Measurements from ENCODE around the gene SREBF2. TPM values are rescaled to one million over a fixed set of nuclear protein-coding genes. Genes with fewer than 3 reads are reported as not detected.
A peak's percentile ranks its signal among the peaks of the same experiment; 100 is the strongest.

SREBF2 gene
- total and polyA plus RNA-seq, 2 donors from 2014 or later = 49.2 to 71.4 TPM

DNA sequence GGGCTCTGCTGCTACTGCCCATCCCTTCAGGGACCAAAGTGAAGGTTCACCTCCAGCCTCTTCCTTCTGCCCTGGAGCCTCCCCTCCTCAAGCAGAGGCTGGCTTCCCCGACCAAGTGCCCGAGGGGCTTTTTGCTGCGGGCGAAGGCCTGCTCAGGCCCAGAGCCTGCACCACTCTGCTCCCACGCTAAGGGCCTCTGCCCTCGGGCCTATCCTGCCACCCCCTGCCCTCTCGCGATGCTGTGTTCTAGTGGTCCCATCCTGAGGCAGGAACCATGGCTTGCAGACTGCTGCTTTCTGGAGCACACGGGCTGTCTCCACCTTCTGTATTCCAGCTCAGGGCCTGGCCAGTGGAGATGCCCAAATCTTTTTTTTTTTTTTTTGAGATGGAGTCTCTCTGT is 102.6 kb downstream of the SREBF2 start:
- no peaks in the 10 kb centered on the region for H3K9me3 ChIP-seq (ENCODE audit: control insufficient read depth in 2 of 3, insufficient read depth in 1 of 3, low read length in 3 of 3)
- H3K36me3 ChIP-seq (ENCODE audit: control insufficient read depth in 2 of 3, insufficient read depth in 3 of 3, low read length in 3 of 3) = no peaks in the 10 kb centered on the region
- no peak overlapping the region for H3K27ac ChIP-seq (ENCODE audit: low read depth in 2 of 2, low read length in 2 of 2)
- no peaks in the 10 kb centered on the region for H3K4me1 ChIP-seq (ENCODE audit: control insufficient read depth in 2 of 3, insufficient read depth in 2 of 3, low read depth in 1 of 3, low read length in 3 of 3)
- DNase-seq (no peak), FAIRE-seq (no peak)
- no peak overlapping the region for H3K9ac ChIP-seq (ENCODE audit: low read length in 3 of 3)
- H3K4me3 ChIP-seq (ENCODE audit: low read length in 3 of 3) = no peak overlapping the region
- no peaks in the 10 kb centered on the region for H3K27me3 ChIP-seq (ENCODE audit: control insufficient read depth, insufficient read depth, low read length)
- TF ChIP-seq, protein P1, sequence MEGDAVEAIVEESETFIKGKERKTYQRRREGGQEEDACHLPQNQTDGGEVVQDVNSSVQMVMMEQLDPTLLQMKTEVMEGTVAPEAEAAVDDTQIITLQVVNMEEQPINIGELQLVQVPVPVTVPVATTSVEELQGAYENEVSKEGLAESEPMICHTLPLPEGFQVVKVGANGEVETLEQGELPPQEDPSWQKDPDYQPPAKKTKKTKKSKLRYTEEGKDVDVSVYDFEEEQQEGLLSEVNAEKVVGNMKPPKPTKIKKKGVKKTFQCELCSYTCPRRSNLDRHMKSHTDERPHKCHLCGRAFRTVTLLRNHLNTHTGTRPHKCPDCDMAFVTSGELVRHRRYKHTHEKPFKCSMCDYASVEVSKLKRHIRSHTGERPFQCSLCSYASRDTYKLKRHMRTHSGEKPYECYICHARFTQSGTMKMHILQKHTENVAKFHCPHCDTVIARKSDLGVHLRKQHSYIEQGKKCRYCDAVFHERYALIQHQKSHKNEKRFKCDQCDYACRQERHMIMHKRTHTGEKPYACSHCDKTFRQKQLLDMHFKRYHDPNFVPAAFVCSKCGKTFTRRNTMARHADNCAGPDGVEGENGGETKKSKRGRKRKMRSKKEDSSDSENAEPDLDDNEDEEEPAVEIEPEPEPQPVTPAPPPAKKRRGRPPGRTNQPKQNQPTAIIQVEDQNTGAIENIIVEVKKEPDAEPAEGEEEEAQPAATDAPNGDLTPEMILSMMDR (IDR thresholded peaks at IDR 0.05; ENCODE audit: borderline replicate concordance, extremely low read depth, insufficient read depth) = no peak
- intact Hi-C loops (cut with DNase I) = no loop called here

GRCh38 chr22:41936894-41937169 is 103.9 kb downstream of the SREBF2 start:
- Histone ChIP-seq H3K27me3 (ENCODE audit: control insufficient read depth, insufficient read depth, low read length) (no peaks in the 10 kb centered on the region), H3K27ac (ENCODE audit: low read depth in 2 of 2, low read length in 2 of 2) (no peak overlapping the region), H3K36me3 (ENCODE audit: control insufficient read depth in 2 of 3, insufficient read depth in 3 of 3, low read length in 3 of 3) (no peaks in the 10 kb centered on the region), H3K4me3 (ENCODE audit: low read length in 3 of 3) (no peak overlapping the region), H3K4me1 (ENCODE audit: control insufficient read depth in 2 of 3, insufficient read depth in 2 of 3, low read depth in 1 of 3, low read length in 3 of 3) (peaks cover 0 to 7% (median 0%) of the 10 kb centered on the region in 3 donors), H3K9me3 (ENCODE audit: control insufficient read depth in 2 of 3, insufficient read depth in 1 of 3, low read length in 3 of 3) (no peaks in the 10 kb centered on the region), H3K9ac (ENCODE audit: low read length in 3 of 3) (no peak overlapping the region)
- TF ChIP-seq, protein P1 (IDR thresholded peaks at IDR 0.05; ENCODE audit: borderline replicate concordance, extremely low read depth, insufficient read depth) = no peak
- intact Hi-C loops (cut with DNase I) = no loop called here
- no peak for DNase-seq
- no peak for FAIRE-seq

- intact Hi-C loops (cut with DNase I) = no loop called here
- Histone ChIP-seq H3K9me3 (ENCODE audit: control insufficient read depth in 2 of 3, insufficient read depth in 1 of 3, low read length in 3 of 3) (no peaks in the 10 kb centered on the region), H3K4me1 (ENCODE audit: control insufficient read depth in 2 of 3, insufficient read depth in 2 of 3, low read depth in 1 of 3, low read length in 3 of 3) (peaks cover 0 to 7% (median 0%) of the 10 kb centered on the region in 3 donors), H3K36me3 (ENCODE audit: control insufficient read depth in 2 of 3, insufficient read depth in 3 of 3, low read length in 3 of 3) (no peaks in the 10 kb centered on the region), H3K27me3 (ENCODE audit: control insufficient read depth, insufficient read depth, low read length) (no peaks in the 10 kb centered on the region), H3K27ac (ENCODE audit: low read depth in 2 of 2, low read length in 2 of 2) (peak overlapping the region in 1 of 2 donors; percentile 47), H3K9ac (ENCODE audit: low read length in 3 of 3) (no peak overlapping the region), H3K4me3 (ENCODE audit: low read length in 3 of 3) (no peak overlapping the region)
- TF ChIP-seq, protein P1 (IDR thresholded peaks at IDR 0.05; ENCODE audit: borderline replicate concordance, extremely low read depth, insufficient read depth) = no peak
- peak in 1 of 5 donors; percentile 86 for DNase-seq
- no peak for FAIRE-seq
Observed at GRCh38 chr22:41939981-41940831, 107.3 kb downstream of the SREBF2 start.

Measured in kidney (tissue), 14 donors.